Lower leg skin (tissue), 3 donors: Measurements from ENCODE around the gene NAV2.

ENCODE experiments used
- CTCF ChIP-seq, 3 donors: fragments of 450-650 bp; IDR thresholded peaks; one replicate each; pipeline ENCODE4 v1.5.1; 2016; ENCODE audit warnings: antibody characterized with exemption in 3 of 3, mild to moderate bottlenecking in 3 of 3, moderate library complexity in 2 of 3
- POLR2A ChIP-seq, 2 donors: fragments of 450-650 bp; IDR thresholded peaks; one replicate each; pipeline ENCODE4 v1.6.1; 2016 to 2017; ENCODE audit warnings: antibody characterized with exemption in 2 of 2, mild to moderate bottlenecking in 1 of 2, moderate library complexity in 1 of 2

GRCh38 chr11:19977941-19978340, 265.3 kb downstream of the NAV2 start:
- no peak for TF ChIP-seq POLR2A (IDR thresholded peaks at IDR 0.05)
- TF ChIP-seq CTCF (IDR thresholded peaks at IDR 0.05), result no peak
